Measurements from ENCODE around the gene NIPBL.

NIPBL gene

DNA sequence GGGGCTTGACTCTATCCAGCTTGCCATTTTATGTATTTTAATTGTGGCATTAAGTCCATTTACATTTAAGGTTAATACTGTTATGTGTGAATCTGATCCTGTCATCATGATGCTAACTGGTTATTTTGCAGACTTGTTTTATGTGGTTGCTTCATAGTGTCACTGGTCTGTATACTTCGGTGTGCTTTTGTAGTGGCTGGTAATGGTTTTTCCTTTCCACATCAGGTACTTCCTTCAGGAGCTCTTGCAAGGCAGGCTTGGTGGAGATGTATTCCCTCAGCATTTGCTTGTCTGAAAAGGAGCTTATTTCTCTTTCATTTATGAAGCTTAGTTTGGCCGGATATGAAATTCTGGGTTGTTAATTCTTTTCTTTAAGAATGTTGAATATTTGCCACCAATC lies 226.7 kb downstream of the NIPBL start:
- no peak for DNase-seq (ENCODE audit: extremely low spot score)
- ChIA-PET CTCF (no interaction called here), POLR2A (no interaction called here)
- TF ChIP-seq CTBP1 (IDR thresholded peaks at IDR 0.05; ENCODE audit: borderline replicate concordance) (no peak), HDGF (IDR thresholded peaks at IDR 0.05; ENCODE audit: borderline replicate concordance) (no peak), FOXK2 (IDR thresholded peaks at IDR 0.05) (no peak), LEF1 (IDR thresholded peaks at IDR 0.05; ENCODE audit: borderline replicate concordance) (no peak), L3MBTL2 (conservative IDR thresholded peaks at IDR 0.05) (no peak), TARDBP (IDR thresholded peaks at IDR 0.05) (no peak), FOXM1 (IDR thresholded peaks at IDR 0.05; ENCODE audit: borderline replicate concordance) (no peak), ELF4 (IDR thresholded peaks at IDR 0.05) (no peak), ZNF384 (IDR thresholded peaks at IDR 0.05) (no peak)

DNA sequence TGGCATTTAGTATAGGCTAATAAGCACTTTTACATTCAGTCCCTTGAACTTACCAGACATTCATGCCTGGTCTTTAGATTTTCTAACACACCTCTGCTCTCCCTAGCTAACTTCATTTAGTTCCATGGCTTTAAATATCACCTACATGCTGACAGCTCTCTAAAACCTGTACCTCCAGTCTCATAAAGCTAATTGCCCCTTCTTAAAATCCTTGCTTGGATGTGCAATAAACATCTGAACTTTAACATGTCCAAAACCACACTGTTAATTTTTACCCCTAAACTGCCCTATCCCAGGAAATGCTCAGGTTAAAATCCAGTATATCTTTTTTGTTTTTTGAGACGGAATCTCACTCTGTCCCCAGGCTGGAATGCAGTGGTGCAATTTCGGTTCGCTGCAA lies 232.8 kb downstream of the NIPBL start:
- CTCF ChIA-PET = no interaction called here
- POLR2A ChIA-PET = interaction anchor here (1.0 kb wide), 1 partner anchor 140 kb away, joined by 3 read pairs; the partner anchor contains the start of gene CPLANE1
- no peak for DNase-seq (ENCODE audit: extremely low spot score)
- TF ChIP-seq SUZ12 (IDR thresholded peaks at IDR 0.05) (no peak), FOXA1 (IDR thresholded peaks at IDR 0.05) (no peak)

DNA sequence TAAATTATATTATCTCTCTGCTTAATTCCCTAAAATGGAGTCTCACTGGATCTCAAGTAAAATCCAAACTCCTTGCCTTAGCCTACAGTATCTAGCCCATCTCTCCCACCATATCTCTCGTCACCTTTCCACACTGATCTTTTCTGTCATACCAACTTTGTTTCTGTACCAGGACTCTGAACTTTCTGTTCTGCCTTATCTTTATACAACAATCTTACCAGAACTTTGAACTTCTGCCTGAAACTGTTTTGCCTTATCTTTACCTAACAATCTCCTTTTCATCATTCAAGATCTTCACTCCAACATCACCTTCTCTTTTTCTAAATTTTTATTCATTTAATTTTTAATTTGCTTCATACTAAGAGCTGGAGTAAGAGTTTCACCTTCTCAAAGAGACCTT lies 233.6 kb downstream of the NIPBL start:
- no peak for DNase-seq (ENCODE audit: extremely low spot score)
- TF ChIP-seq, protein P1, sequence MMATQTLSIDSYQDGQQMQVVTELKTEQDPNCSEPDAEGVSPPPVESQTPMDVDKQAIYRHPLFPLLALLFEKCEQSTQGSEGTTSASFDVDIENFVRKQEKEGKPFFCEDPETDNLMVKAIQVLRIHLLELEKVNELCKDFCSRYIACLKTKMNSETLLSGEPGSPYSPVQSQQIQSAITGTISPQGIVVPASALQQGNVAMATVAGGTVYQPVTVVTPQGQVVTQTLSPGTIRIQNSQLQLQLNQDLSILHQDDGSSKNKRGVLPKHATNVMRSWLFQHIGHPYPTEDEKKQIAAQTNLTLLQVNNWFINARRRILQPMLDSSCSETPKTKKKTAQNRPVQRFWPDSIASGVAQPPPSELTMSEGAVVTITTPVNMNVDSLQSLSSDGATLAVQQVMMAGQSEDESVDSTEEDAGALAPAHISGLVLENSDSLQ (IDR thresholded peaks at IDR 0.05) = no peak
- TF ChIP-seq HDGF (IDR thresholded peaks at IDR 0.05; ENCODE audit: borderline replicate concordance) (no peak), FOXM1 (IDR thresholded peaks at IDR 0.05; ENCODE audit: borderline replicate concordance) (no peak), FOXK2 (IDR thresholded peaks at IDR 0.05) (no peak), NFRKB (IDR thresholded peaks at IDR 0.05) (no peak), ELF4 (IDR thresholded peaks at IDR 0.05) (no peak), L3MBTL2 (conservative IDR thresholded peaks at IDR 0.05) (no peak), FOXA1 (IDR thresholded peaks at IDR 0.05) (no peak), TARDBP (IDR thresholded peaks at IDR 0.05) (no peak), SUZ12 (IDR thresholded peaks at IDR 0.05) (no peak), BHLHE40 (IDR thresholded peaks at IDR 0.05; ENCODE audit: borderline replicate concordance) (no peak), ARNT (IDR thresholded peaks at IDR 0.05) (no peak), CTBP1 (IDR thresholded peaks at IDR 0.05; ENCODE audit: borderline replicate concordance) (no peak), ZNF384 (IDR thresholded peaks at IDR 0.05) (no peak), SP1 (IDR thresholded peaks at IDR 0.05) (no peak), LEF1 (IDR thresholded peaks at IDR 0.05; ENCODE audit: borderline replicate concordance) (no peak)
- ChIA-PET POLR2A (no interaction called here), CTCF (no interaction called here)

DNA sequence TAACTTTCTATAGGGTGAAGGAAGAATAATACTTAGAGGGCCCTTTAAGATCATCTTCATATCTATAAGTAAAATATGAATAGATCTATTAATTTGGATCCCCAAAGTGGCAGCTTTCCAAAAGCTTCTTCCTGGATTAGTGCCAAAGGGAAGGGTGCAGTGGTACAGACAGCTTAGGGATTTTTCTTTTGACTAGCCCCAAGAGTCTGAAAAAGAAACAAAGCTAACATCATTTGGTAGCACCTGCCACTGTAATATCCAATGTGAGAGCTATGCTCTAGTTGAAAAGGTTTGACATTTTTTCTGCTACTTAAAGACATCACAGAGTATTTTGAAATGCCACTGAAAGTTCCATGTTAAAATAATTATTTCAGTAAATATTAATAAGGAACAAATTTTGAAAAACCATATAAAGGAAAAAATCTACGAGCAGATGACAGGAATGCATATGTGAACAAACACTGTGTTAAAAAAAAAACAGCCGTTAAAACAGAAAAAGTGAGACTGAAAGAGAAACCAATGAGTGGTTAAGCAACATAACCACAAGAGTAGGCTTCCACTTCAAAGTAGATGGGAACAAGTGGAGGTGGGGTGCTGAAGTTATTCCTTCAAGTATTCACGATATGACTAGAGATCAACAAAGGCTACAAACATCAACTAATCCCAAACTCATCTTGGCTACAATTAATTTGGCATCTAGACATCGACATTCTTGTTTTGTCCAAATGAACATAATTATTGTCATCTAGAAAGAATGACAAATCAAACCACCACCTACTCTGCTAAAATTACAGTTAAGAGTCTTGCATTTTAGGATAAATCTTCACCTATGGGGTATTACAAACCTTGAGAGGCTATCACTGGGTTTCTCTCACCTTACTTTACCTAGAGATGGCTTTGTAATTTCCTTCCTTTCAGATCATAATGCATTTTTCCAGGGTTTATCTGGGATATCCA lies 235.1 kb downstream of the NIPBL start:
- CTCF ChIA-PET = no interaction called here
- POLR2A ChIA-PET = no interaction called here
- TF ChIP-seq ARNT (IDR thresholded peaks at IDR 0.05) (no peak), L3MBTL2 (conservative IDR thresholded peaks at IDR 0.05) (no peak), FOXM1 (IDR thresholded peaks at IDR 0.05; ENCODE audit: borderline replicate concordance) (no peak), SUZ12 (IDR thresholded peaks at IDR 0.05) (no peak), BHLHE40 (IDR thresholded peaks at IDR 0.05; ENCODE audit: borderline replicate concordance) (no peak)
- DNase-seq (ENCODE audit: extremely low spot score) = no peak

DNA sequence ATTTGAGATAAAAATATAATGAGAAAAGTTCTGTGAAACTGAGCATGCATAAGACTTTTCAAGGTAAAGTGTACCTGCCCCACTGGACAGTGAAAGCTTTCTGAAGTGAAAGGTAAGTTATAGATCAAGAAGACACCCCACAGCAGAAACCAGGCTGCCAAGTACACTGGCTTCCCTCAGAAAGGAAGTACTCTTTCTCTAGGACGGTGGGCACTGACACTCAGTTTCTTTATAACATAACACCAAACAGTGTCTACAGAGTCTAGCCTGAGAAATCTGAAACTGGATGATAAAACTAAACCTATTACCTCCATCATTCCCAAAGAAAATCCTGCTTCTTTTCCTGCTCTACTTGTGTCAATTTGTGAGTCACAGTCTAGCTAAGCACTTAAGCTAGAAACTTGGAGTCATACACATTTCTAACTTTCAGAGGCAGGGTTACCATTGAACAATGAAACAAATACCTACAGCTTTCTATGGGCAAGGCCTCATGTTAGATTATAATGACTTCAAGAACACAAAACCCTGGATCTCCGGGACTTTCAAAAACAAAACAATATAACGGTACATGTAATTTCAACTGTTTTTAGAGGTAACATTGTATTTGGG lies 235.9 kb downstream of the NIPBL start:
- no peak for DNase-seq (ENCODE audit: extremely low spot score)
- TF ChIP-seq SUZ12 (IDR thresholded peaks at IDR 0.05) (no peak), ZNF384 (IDR thresholded peaks at IDR 0.05) (no peak), TARDBP (IDR thresholded peaks at IDR 0.05) (no peak), HDGF (IDR thresholded peaks at IDR 0.05; ENCODE audit: borderline replicate concordance) (no peak)
- TF ChIP-seq, protein P1 (IDR thresholded peaks at IDR 0.05) = no peak
- CTCF ChIA-PET = no interaction called here
- POLR2A ChIA-PET = no interaction called here

All from HEK293T (cell line).